RKO (cell line): ENCODE results near the gene GSG1.

ENCODE experiments used
- DNase-seq: peaks from one replicate; pipeline ENCODE4 v3.0.0-alpha.2; 2016; ENCODE audit warnings: low spot score

GSG1 gene

GRCh38 chr12:13119826-13120225 lies 16.4 kb upstream of the GSG1 start:
- no peak for DNase-seq

DNA sequence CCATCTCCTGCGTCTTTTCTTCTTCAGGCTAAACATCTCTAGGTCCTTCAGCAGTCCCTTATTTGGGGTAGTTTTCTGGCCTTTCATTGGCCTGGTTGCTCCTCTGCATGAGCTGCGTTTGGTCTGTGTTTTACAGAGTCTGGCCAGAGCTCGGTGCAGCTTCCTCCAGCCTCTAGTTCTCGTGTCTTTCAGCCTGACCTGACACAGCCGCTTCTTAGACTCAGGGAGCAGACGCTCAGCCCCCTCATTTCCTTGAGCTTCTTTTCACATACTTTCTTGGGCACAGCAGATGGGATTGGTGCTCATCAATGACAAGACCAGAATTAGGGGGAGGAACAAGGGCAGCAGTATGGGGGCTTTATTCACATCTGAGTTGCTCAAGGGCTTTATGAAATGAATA lies 13.6 kb upstream of the GSG1 start:
- DNase-seq: no peak

DNA sequence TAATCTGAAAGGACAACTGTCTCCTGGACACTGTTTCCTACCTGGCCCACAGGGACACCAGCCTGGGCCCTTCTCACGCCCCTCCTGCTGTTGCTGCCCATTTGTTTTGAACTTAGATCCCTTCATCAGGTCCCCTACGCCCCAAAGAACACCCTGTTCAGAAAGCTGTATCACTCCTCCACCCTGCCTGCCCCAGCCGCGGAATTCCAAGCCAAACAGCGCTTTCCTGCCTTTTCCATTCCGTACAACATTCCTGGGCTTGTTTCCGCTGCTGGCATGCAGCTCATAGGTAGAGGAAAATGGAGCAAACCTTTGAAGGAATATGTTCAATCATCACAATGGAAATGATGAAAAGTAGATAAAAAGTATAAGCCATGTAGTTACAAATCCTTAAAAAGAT lies 12.8 kb upstream of the GSG1 start:
- no peak for DNase-seq

- no peak for DNase-seq
Observed at GRCh38 chr12:13114251-13115052, 11.0 kb upstream of the GSG1 start.

DNA sequence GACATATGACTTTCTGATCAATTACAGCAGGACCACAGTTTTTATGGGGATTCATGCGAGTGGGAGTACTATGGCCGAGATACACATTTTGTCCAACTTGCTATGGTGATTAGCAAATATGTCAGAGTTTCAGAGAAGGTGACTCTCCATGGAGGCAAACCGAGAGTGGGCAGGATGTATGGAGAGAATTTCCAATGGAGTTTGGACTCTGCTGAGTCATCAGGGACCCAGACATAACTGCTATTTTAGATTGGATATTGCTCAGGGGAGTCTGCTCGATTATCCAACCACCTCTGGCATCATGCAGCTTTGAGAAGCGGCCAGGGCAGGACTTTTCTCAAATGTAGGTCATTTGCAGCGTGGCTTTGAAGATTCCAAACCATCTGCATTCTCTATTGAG lies 9.5 kb upstream of the GSG1 start:
- peak; percentile 23 for DNase-seq

DNA sequence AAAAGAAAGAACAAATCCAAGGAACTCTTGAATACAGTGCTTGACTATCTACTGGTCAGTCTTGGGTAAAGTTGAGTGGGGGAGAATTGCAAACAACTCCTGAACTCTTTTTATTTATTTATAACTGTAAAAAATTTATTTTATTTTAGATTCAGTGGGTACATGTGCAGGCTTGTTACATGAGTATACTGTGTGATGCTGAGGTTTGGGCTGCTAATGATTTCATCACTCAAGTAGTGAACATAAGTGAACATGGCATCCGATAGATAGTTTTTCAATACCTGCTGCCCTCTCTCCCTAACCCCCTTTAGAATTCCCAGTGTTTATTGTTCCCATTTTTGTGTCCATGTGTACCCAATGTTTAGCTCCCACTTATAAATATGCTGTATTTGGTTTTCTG lies 3.2 kb upstream of the GSG1 start:
- no peak for DNase-seq

GRCh38 chr12:13105781-13106180 lies 2.3 kb upstream of the GSG1 start:
- no peak for DNase-seq

DNA sequence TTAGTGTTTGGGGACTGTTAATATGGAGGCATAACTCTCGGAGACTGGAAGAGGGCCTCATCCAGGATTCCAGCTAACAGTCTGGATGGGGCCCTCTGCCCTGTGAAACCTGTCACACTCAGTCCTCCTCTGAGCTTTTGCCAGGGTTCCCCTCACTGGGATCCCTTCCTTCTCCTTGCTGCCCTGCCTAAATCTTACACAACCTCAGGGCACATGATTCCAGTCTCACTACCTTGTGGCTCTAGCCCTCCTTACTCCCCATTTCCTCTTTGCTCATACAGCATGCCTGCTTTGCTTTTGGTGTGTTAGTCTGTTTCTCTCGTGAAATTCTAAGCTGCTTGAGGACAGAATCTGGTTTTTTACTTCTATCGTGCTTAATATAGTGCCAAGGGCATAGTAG lies 942 bp upstream of the GSG1 start:
- no peak for DNase-seq

GRCh38 chr12:13102461-13103195 lies 839 bp downstream of the GSG1 start:
- DNase-seq: no peak

DNA sequence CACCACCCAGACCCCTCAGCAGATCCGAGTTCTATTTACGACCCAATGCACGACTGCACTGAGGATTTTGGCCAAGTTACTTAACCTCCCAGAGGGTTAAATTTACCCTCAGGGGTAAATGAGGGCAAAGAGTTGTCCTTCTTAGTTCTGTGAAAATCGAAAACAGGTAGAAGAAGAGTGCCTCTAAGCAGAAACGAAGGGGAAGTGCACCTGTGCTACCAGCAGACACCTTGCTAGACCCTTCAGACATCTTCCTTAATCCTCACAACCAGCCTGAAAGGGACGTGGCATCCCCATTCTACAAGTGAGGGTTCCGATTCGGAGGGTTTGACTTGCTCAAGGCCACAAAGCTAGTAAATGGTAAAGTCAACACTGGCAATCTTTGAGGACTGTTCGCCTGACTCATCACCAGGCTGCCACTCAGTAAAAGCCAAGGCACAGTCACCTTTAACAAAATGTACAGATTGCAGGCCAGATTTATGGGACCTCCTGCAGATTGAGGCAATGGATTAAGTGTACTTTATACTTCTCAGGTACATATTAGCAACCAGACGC lies 1.6 kb downstream of the GSG1 start:
- peak; percentile 58 for DNase-seq

DNA sequence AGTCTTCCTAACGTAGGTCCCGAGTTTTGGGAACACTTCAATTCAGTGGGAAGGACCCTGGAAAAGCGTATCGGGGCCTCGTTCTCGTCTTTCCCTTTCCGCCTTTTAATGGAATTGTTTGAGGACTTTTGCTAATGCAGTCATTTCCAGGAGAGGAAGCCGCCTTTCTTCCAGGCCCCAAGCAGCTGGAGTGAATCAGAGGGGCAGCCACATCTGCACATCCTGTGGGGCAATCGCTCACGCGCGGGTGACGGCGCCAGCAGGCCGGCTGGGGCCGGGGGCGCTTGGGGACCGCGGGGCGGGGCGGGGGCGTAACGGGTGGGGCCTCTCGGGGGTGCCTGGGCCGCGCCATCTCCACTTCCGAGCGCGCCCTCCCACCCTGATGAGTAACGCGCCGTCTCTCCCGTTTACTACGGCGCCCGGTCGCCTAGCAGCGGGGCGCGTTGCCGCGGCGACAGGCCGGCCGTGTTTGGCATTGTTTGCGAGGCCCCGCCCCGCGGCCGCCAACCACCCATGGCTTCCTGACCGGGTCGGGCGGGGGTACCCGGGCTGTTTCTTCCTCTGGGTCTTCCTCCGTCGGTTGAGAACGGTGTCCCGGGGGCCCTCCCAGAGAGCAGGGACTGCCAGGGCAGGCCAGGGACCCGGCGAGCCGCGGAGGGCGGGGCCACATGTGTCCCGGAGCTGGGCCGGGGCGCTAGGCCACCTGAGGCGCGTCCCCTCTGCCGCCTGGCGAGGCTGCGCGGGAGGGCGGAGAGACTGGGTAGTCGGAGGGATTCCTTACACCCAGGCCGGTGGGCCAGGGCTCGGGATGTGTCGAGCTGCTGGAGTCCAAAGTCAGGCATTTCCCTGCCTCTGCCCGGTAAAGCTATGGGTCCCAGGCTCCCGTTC lies 2.3 kb downstream of the GSG1 start:
- peak; percentile 95 for DNase-seq

GRCh38 chr12:13100605-13100881 lies 2.9 kb downstream of the GSG1 start:
- no peak for DNase-seq

DNA sequence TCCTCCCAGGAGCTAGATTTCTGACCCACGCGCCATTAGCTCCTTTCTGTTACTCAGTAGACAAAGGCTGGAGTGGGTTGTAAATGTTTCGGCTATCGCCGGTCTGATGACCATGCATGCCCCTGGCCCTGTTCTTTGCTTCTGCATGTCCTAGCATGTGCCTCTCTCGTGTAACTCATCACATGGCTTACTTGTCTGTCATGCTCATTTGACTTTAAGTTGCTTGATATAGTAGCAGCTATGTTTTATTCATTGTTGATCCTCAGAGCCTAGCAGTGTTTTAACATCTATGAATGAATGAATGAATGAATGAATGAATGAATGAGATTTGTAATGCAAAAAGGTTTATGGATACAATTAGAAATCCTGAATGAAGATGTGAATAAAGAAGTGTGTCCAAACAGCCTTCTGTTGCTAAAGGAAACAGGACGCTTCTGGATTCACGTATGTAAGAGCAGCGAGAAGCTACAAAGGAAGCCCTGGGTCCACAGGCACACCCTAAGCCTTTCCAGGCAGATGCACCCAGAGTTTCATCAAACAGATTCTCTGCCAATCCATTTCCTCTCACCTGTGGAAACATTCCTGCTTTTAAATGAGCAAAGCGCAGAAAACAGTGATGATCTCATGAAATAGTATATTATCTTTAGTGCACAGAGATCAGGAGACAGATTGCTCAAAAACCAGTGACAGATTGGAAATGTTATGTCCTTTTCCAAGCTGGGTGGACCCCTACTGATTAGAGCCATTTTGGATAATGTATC lies 3.4 kb downstream of the GSG1 start:
- DNase-seq: no peak

DNA sequence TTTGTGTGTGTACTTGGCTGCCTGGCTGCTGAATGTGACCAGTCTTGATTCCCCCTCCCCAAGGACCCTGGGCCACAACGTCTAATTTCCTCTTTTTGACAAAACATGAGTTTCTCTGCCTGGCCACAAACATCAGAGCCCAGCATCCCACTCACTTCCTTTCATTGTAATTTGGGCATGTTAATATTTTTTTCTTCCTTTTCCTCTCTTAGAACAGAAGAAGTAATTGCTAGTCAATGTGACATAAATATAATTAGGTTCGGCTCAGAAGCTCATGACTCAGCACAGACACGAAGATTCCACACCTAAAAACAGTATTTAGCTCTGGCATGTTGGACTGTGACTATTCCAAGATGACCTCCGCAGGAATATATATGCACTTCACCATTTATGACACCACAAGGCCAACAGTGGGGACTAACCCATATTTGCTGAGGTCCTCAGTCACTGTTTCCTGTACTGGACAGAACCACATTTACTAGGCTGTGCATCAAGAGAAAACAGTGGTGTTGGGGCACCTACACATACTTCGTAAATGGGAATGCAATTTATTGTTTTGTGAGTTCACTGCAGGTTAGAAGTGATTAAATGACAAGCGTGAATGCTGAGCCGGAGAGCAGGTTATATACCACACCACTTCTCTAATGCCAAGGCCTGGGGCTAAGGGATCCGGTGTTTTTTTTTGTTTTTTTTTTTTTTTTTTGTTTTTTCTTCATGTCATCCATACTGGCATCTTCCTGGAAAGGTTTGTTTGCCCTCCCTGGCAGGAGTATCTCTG lies 4.2 kb downstream of the GSG1 start:
- DNase-seq: peak; percentile 51

- peak; percentile 16 for DNase-seq
Observed at GRCh38 chr12:13097491-13098011, 5.9 kb downstream of the GSG1 start.

DNA sequence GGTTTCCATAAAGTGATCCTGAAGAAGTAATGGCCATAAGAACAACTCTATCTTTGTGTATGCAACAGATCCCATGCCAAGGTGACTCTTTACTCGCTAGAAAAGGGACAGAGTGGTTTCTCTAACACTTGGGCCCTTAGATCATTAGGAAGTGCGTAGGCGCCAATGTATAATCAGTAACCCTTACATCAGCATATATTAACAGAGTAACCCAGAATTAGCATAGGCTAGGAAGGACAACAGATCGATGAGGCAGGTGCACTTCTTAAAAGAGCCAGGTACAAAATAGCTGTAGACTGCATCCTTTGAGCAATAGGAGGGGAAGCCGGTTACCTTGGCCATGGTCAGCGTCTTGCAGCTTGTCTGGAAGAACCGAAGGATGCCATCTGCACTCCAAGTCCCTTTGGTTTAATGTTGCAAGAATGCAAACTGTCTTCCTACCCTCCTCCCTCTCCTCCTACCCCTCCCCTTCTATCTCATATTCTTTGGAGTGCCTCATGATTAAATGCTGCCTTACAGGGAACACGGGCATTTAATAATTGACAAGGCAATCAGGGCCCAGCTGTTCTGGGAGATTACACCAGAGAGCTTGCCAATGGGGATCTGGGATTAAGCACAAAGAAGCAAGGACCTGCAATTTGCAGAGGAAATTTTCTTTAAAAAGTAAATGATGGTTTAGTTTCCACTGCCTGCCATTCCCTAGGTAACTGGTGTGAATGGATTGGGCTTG lies 8.0 kb downstream of the GSG1 start:
- no peak for DNase-seq

DNA sequence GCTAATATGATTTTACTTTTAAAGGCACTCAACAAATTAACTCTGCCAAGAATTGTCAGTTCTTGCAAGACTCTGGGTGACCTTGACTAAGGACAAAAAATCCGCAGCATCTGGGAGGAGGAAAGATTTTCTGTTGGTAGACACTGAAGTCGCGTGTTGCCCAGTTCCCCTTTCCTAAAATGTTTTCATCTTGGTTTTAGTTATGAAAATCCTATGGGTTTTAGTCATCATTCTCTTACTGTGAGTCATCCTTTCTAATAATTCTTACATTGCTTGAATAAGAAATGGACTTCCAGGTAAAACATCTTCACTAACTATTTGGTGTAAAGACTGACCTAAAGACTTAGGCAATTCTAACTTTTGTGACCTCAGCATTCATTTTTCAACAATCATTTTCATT lies 9.1 kb downstream of the GSG1 start:
- DNase-seq: peak; percentile 47

DNA sequence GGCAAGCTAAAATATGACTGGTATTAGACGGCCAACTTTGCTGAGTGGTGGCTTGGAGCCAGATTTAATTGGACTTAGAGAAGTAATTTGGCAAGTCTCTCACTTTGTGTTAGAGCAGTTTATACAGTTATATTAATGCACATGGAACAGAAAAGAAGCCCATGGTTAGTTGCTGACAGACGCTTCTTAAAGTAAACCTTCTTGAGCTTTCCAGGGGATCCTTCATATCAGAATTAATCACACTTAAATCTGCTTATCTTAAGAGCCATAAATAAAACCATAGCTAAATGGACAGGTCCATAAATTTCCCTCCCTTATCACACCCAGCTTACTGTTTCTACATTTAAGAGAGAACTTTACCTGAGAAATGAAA lies 9.6 kb downstream of the GSG1 start:
- no peak for DNase-seq

GRCh38 chr12:13093191-13093847 lies 10.1 kb downstream of the GSG1 start:
- DNase-seq: no peak

DNA sequence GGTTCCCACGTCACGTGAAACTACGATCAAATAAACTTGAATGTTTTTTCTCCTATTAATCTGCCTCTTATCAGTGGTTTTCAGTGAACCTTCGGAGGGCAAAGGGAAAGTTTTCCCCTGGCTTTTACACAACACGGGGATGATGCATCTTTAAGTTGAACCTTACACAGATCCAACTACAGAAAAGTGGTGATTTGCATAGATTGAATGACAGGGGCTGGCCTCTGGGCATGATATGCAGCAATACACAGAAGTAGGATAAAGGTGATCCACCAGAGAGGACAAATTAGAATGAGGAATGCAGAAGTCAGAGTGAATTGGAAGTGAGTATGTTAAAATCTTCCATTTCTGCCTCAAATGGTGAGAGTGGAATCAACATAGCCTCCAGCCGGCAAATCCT lies 11.6 kb downstream of the GSG1 start:
- DNase-seq: no peak
